ENCODE data around the gene REPIN1. TPM values are rescaled to one million over a fixed set of nuclear protein-coding genes. Genes with fewer than 3 reads are reported as not detected.

The REPIN1 gene
- total RNA-seq, 1 experiment from 2014 or later, result 106 TPM

- no TSS peak for BruUV-seq (replicated peaks)
- no peaks in the 10 kb centered on the region for H3K27me3 ChIP-seq (ENCODE audit: insufficient read depth, low read length)
- no peak overlapping the region for H3K9ac ChIP-seq (ENCODE audit: low read length)
- no peak overlapping the region for H3K4me3 ChIP-seq (replicated peaks in 1 of 2; ENCODE audit: low read depth in 1 of 2, low read length in 2 of 2)
- no peak overlapping the region for H3K4me2 ChIP-seq (ENCODE audit: low read length)
- CTCF ChIA-PET, result no interaction called here
- H3K9me2 ChIP-seq (ENCODE audit: insufficient read depth), result no peaks in the 10 kb centered on the region
- no peak for TF ChIP-seq POLR2A (IDR thresholded peaks at IDR 0.05; ENCODE audit: borderline replicate concordance, extremely low read depth, insufficient read depth, insufficient read length)
- TF ChIP-seq FOSL1 (IDR thresholded peaks at IDR 0.05; ENCODE audit: low read depth), result no peak
- TF ChIP-seq EGR1 (IDR thresholded peaks at IDR 0.05; ENCODE audit: low read depth), result no peak
- TF ChIP-seq CEBPB (IDR thresholded peaks at IDR 0.05; ENCODE audit: low read depth), result no peak
- no peak for TF ChIP-seq SIN3A (IDR thresholded peaks at IDR 0.05; ENCODE audit: low read depth)
- TF ChIP-seq ZNF274 (IDR thresholded peaks at IDR 0.05; ENCODE audit: low read depth, low read length), result no peak
- TF ChIP-seq ZBTB33 (IDR thresholded peaks at IDR 0.05; ENCODE audit: extremely low read depth, insufficient replicate concordance, low read length), result no peak
- TF ChIP-seq RAD21 (IDR thresholded peaks at IDR 0.05; ENCODE audit: low read depth), result no peak
- TF ChIP-seq CBX3 (IDR thresholded peaks at IDR 0.05; ENCODE audit: low read depth), result no peak
- no peak for TF ChIP-seq TCF7L2 (IDR thresholded peaks at IDR 0.05; ENCODE audit: borderline replicate concordance, extremely low read depth, insufficient read depth, insufficient read length)
- no peak for TF ChIP-seq CTCF (IDR thresholded peaks at IDR 0.05 in 2 of 3, conservative IDR thresholded peaks at IDR 0.05 in 1 of 3; ENCODE audit: borderline replicate concordance in 1 of 3, insufficient read depth in 1 of 3, low read depth in 2 of 3, low read length in 2 of 3)
- no peak for TF ChIP-seq SRF (IDR thresholded peaks at IDR 0.05; ENCODE audit: low read depth)
- intact Hi-C loops (cut with micrococcal nuclease), result no loop called here
- H3K79me2 ChIP-seq (ENCODE audit: insufficient read depth, low read length), result peaks cover 12% of the 10 kb centered on the region
- H3K36me3 ChIP-seq (ENCODE audit: control insufficient read depth in 1 of 2, insufficient read depth in 2 of 2, low read length in 2 of 2), result peaks cover 0 to 3% of the 10 kb centered on the region in 2 experiments; a peak in 1 of 4 replicates
- peaks cover 8 to 24% of the 10 kb centered on the region in 2 experiments; a peak in 3 of 4 replicates for H3K4me1 ChIP-seq (ENCODE audit: control insufficient read depth in 1 of 2, insufficient read depth in 2 of 2, low read length in 2 of 2)
- no peaks in the 10 kb centered on the region for H3K9me3 ChIP-seq (ENCODE audit: control insufficient read depth in 1 of 2, insufficient read depth in 1 of 2, low read depth in 1 of 2, low read length in 2 of 2)
- no peak for DNase-seq (ENCODE audit: low read depth, low spot score)
- RAD21 ChIA-PET (ENCODE audit: low non-redundant PET in 1 of 2, low total read pairs in 2 of 2, uncharacterized antibody in 2 of 2, unreplicated experiment in 2 of 2), result no interaction called here
- no peak overlapping the region for H3K27ac ChIP-seq (ENCODE audit: low read depth, low read length)
- POLR2A ChIA-PET, result no interaction called here
- H4K20me1 ChIP-seq (ENCODE audit: insufficient read depth), result no peaks in the 10 kb centered on the region
- no peak for ATAC-seq
- no peak overlapping the region for H2AFZ ChIP-seq (ENCODE audit: low read depth, low read length, poor library complexity, severe bottlenecking)
These were observed 41.3 kb upstream of the REPIN1 start for GRCh38 chr7:150327308-150327707.
